ENCODE data around the gene HOOK2.

HOOK2 gene

GRCh38 chr19:12778017-12778904 lies 2.9 kb upstream of the HOOK2 start:
- DNase-seq (ENCODE audit: low spot score): peak; percentile 87
- no peak for TF ChIP-seq CTCF (IDR thresholded peaks at IDR 0.05)
- Histone ChIP-seq H3K27ac (peak overlapping the region; percentile 88 to 100), H3K4me3 (peak overlapping the region; percentile 91)

- H3K27ac ChIP-seq: peak overlapping the region; percentile 88 to 100
- peak; percentile 94 for TF ChIP-seq CTCF (IDR thresholded peaks at IDR 0.05)
- peak; percentile 92 for DNase-seq (ENCODE audit: low spot score)
- H3K4me3 ChIP-seq: peak overlapping the region; percentile 91
These were observed 2.1 kb upstream of the HOOK2 start for GRCh38 chr19:12777217-12778016.

- no peak for DNase-seq (ENCODE audit: low spot score)
- Histone ChIP-seq H3K27ac (peak overlapping the region in 1 of 2 donors; percentile 28), H3K4me3 (no peak overlapping the region)
- TF ChIP-seq CTCF (IDR thresholded peaks at IDR 0.05): no peak
These were observed 1.8 kb downstream of the HOOK2 start for GRCh38 chr19:12773571-12773970.

- no peak for TF ChIP-seq CTCF (IDR thresholded peaks at IDR 0.05)
- Histone ChIP-seq H3K4me3 (no peak overlapping the region), H3K27ac (no peak overlapping the region)
- no peak for DNase-seq (ENCODE audit: low spot score)
These were observed 3.0 kb downstream of the HOOK2 start for GRCh38 chr19:12772323-12772722.

- no peak for TF ChIP-seq CTCF (IDR thresholded peaks at IDR 0.05)
- no peak for DNase-seq (ENCODE audit: low spot score)
- H3K27ac ChIP-seq: no peak overlapping the region
- no peak overlapping the region for H3K4me3 ChIP-seq
These were observed 4.4 kb downstream of the HOOK2 start for GRCh38 chr19:12770922-12771321.

- no peak overlapping the region for H3K27ac ChIP-seq
- no peak overlapping the region for H3K4me3 ChIP-seq
- no peak for DNase-seq (ENCODE audit: low spot score)
- no peak for TF ChIP-seq CTCF (IDR thresholded peaks at IDR 0.05)
These were observed 5.7 kb downstream of the HOOK2 start for GRCh38 chr19:12769689-12770088.

Measured in coronary artery (tissue), 2 donors.